Kidney (tissue), 14 donors: ENCODE measurements around the gene C20orf202. TPM values are rescaled to one million over a fixed set of nuclear protein-coding genes. Genes with fewer than 3 reads are reported as not detected.
"Not testable (repeated sequence)": the region's sequence is repeated elsewhere in the genome, so short reads cannot be mapped to it uniquely, and the experiment has no call there.

Source experiments
- DNase-seq, 5 donors: peaks; one replicate each; pipeline ENCODE4 v3.0.0-alpha.2; 2013 to 2020
- FAIRE-seq: peaks from 2 replicates; lab custom pipeline; 2012; peaks lifted over from hg19 to GRCh38; lab: Jason Lieb, UNC
- H3K27ac ChIP-seq, 2 donors: one replicate each; pipeline ENCODE4 v1.7.0; 2013; ENCODE audit warnings: low read depth in 2 of 2, low read length in 2 of 2, inconsistent platforms in 1 of 2
- H3K27me3 ChIP-seq: one replicate; pipeline ENCODE4 v1.7.1; 2013; ENCODE audit warnings: low read length, inconsistent platforms; ENCODE audit not compliant: control insufficient read depth, insufficient read depth
- H3K36me3 ChIP-seq, 3 donors: one replicate each; pipeline versions ENCODE4 v1.7.0 to v1.7.1; 2013; ENCODE audit warnings: low read length in 3 of 3, control low read depth in 1 of 3, inconsistent platforms in 1 of 3; ENCODE audit not compliant: insufficient read depth in 3 of 3, control insufficient read depth in 2 of 3
- H3K4me1 ChIP-seq, 3 donors: one replicate each; pipeline versions ENCODE4 v1.7.0 to v1.7.1; 2013; ENCODE audit warnings: low read length in 3 of 3, inconsistent platforms in 1 of 3, low read depth in 1 of 3; ENCODE audit not compliant: control insufficient read depth in 2 of 3, insufficient read depth in 2 of 3
- H3K4me3 ChIP-seq, 3 donors: one replicate each; pipeline versions ENCODE4 v1.7.0 to v1.8.1; 2013; ENCODE audit warnings: low read length in 3 of 3, control low read depth in 1 of 3, inconsistent platforms in 1 of 3
- H3K9ac ChIP-seq, 3 donors: one replicate each; pipeline versions ENCODE4 v1.7.0 to v1.7.1; 2013; ENCODE audit warnings: low read length in 3 of 3, control low read depth in 1 of 3, inconsistent platforms in 1 of 3
- H3K9me3 ChIP-seq, 3 donors: one replicate each; pipeline versions ENCODE4 v1.7.0 to v1.7.1; 2013; ENCODE audit warnings: low read length in 3 of 3, control low read depth in 1 of 3, inconsistent platforms in 1 of 3; ENCODE audit not compliant: control insufficient read depth in 2 of 3, insufficient read depth in 1 of 3
- intact Hi-C: fragments of 100-400 bp; cut with DNase I; formaldehyde crosslinking; loops from one replicate; pipeline ENCODE4 v1.11.1; 2022
- polyA plus RNA-seq: library from polyadenylated mRNA; stranded (reverse); fragments of 350-450 nt; fragmentation: Illumina TruSeq; extraction: RNeasy Lipid Tissue Mini Kit (QIAGEN cat#74804); gene quantifications from one replicate; pipeline ENCODE4 v1.2.3, GENCODE V29; 2014; ENCODE audit warnings: low read depth, low replicate concordance; ENCODE audit not compliant: insufficient read depth
- total RNA-seq: library from RNA; stranded (reverse); fragmentation: NEBNext Ultra II Directional; extraction: Animal tissue kit (Norgen Biotek cat#: 25700); gene quantifications from one replicate; pipeline ENCODE4 v1.2.1, GENCODE V29; 2021
- TF ChIP-seq, protein P1 (sequence below): IDR thresholded peaks from 3 replicates; pipeline ENCODE4 v1.5.1; 2012; ENCODE audit warnings: mild to moderate bottlenecking, moderate library complexity, borderline replicate concordance; ENCODE audit not compliant: insufficient read depth; ENCODE audit errors: extremely low read depth
- donor health status: control.
- donor health status: control.
- donor health status: control.
- donor health status: control.
- donor health status: control.
- donor health status: DM: yes; HTN: yes; CAD: no.
- donor health status: Normal renal cell carcinoma (clear cell type).

C20orf202 gene
- total and polyA plus RNA-seq, 2 donors from 2014 or later: 0.16 to 0.73 TPM

DNA sequence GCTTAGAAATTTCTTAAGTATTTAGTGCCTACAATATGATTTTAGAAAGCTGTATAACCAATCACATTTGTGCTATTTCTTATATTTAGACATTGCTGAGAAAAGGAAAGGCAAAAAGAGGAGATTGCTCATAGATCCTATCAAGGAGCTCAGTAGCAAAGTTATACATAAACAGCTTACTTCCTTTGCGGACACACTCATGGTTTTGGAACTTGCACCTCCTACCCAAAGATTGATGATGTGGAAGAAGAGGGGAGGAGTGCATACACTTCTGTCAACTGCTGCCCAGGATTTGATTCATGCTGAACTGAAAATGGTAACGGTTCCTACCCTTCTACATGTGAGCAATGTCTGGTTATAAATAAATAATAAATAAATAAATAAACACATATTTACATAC is 39.3 kb downstream of the C20orf202 start:
- TF ChIP-seq, protein P1, sequence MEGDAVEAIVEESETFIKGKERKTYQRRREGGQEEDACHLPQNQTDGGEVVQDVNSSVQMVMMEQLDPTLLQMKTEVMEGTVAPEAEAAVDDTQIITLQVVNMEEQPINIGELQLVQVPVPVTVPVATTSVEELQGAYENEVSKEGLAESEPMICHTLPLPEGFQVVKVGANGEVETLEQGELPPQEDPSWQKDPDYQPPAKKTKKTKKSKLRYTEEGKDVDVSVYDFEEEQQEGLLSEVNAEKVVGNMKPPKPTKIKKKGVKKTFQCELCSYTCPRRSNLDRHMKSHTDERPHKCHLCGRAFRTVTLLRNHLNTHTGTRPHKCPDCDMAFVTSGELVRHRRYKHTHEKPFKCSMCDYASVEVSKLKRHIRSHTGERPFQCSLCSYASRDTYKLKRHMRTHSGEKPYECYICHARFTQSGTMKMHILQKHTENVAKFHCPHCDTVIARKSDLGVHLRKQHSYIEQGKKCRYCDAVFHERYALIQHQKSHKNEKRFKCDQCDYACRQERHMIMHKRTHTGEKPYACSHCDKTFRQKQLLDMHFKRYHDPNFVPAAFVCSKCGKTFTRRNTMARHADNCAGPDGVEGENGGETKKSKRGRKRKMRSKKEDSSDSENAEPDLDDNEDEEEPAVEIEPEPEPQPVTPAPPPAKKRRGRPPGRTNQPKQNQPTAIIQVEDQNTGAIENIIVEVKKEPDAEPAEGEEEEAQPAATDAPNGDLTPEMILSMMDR: no peak
- Histone ChIP-seq H3K27ac (no peak overlapping the region), H3K36me3 (no peaks in the 10 kb centered on the region), H3K4me1 (no peaks in the 10 kb centered on the region), H3K9ac (no peak overlapping the region), H3K9me3 (no peaks in the 10 kb centered on the region), H3K4me3 (no peak overlapping the region), H3K27me3 (no peaks in the 10 kb centered on the region)
- FAIRE-seq (no peak), DNase-seq (no peak)
- intact Hi-C loops: no loop called here

DNA sequence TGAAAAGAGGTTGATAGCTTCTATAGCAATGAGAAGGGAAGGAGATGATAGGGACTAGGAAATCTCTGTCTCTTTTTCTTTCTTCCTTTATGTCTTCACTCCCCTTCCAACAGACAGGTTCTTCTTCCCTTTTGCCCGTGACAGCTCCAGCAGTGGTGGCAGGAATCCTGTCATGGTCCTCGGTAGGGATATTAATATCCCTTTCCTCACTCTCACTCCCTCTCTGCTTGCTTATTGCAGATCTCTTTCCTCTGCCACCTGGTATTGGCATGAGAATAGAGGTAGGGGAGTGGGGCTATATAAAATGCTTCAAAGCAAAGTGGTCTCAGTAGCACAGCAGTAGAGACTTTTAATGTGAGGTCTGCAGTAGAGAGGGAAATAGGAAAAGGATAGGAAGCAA is 42.3 kb downstream of the C20orf202 start:
- Histone ChIP-seq H3K4me3 (no peak overlapping the region), H3K9ac (no peak overlapping the region), H3K9me3 (no peaks in the 10 kb centered on the region), H3K27ac (no peak overlapping the region), H3K36me3 (no peaks in the 10 kb centered on the region), H3K27me3 (no peaks in the 10 kb centered on the region), H3K4me1 (no peaks in the 10 kb centered on the region)
- no peak for FAIRE-seq
- TF ChIP-seq, protein P1: no peak
- intact Hi-C loops: no loop called here
- no peak for DNase-seq

DNA sequence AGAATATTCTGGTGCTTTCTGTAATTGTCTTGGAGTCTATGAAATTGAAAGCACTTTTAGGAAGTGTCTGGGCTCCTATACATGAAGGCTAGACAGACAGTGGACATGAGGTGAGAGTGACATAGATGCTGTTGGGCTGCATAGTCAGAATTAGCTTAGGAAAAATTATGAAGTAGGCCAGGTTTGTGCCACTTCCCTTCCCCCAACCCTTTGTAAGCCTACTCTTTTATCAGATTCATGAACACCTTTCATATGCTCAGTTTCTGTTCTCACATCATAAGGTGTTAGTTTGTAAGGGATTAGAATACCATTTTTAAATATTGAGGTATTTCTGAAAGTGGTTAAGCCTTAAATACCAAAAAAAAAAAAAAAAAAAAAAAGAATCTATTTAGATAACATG is 44.4 kb downstream of the C20orf202 start:
- H3K9ac ChIP-seq: no peak overlapping the region
- H3K4me1 ChIP-seq: no peaks in the 10 kb centered on the region
- TF ChIP-seq, protein P1: no peak
- H3K27me3 ChIP-seq: no peaks in the 10 kb centered on the region
- H3K36me3 ChIP-seq: no peaks in the 10 kb centered on the region
- H3K27ac ChIP-seq: no peak overlapping the region
- H3K9me3 ChIP-seq: no peaks in the 10 kb centered on the region
- H3K4me3 ChIP-seq: no peak overlapping the region
- no peak for FAIRE-seq
- no peak for DNase-seq
- intact Hi-C loops: no loop called here

DNA sequence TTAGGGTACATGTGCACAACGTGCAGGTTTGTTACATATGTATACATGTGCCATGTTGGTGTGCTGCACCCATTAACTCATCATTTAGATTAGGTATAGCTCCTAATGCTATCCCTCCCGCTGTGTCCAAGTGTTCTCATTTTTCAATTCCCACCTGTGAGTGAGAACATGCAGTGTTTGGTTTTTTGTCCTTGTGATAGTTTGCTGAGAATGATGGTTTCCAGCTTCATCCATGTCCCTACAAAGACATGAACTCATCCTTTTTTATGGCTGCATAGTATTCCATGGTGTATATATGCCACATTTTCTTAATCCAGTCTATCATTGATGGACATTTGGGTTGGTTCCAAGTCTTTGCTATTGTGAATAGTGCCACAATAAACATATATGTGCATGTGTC is 47.0 kb downstream of the C20orf202 start:
- H3K4me1 ChIP-seq, intact Hi-C loops, FAIRE-seq, H3K9ac ChIP-seq, H3K9me3 ChIP-seq, H3K4me3 ChIP-seq, H3K36me3 ChIP-seq, H3K27ac ChIP-seq, H3K27me3 ChIP-seq, DNase-seq: not testable (repeated sequence)
